IPS-15b (cell line): ENCODE results near the gene GGA2.
A peak's percentile ranks its signal among the peaks of the same experiment; 100 is the strongest.
"Not testable (repeated sequence)": the region's sequence is repeated elsewhere in the genome, so short reads cannot be mapped to it uniquely, and the experiment has no call there.

ENCODE experiments used
- H3K27me3 ChIP-seq: one replicate; pipeline ENCODE4 v1.6.1; 2013; ENCODE audit warnings: low read length; ENCODE audit not compliant: control insufficient read depth, insufficient read depth
- H3K36me3 ChIP-seq: one replicate; pipeline ENCODE4 v1.6.1; 2013; ENCODE audit warnings: low read length; ENCODE audit not compliant: control insufficient read depth, insufficient read depth
- H3K4me1 ChIP-seq: one replicate; pipeline ENCODE4 v1.6.1; 2013; ENCODE audit warnings: mild to moderate bottlenecking, low read length; ENCODE audit not compliant: control insufficient read depth, insufficient read depth
- H3K4me3 ChIP-seq: one replicate; pipeline ENCODE4 v1.5.1; 2013; ENCODE audit warnings: low read depth, low read length
- H3K9ac ChIP-seq: one replicate; pipeline ENCODE4 v1.6.1; 2013; ENCODE audit warnings: low read depth, mild to moderate bottlenecking, low read length
- H3K9me3 ChIP-seq: one replicate; pipeline ENCODE4 v1.6.1; 2013; ENCODE audit warnings: mild to moderate bottlenecking, low read length; ENCODE audit not compliant: control insufficient read depth, insufficient read depth

The GGA2 gene

GRCh38 chr16:23521037-23521743, 10.9 kb upstream of the GGA2 start:
- Histone ChIP-seq H3K4me3 (no peak overlapping the region), H3K4me1 (no peaks in the 10 kb centered on the region), H3K27me3 (no peaks in the 10 kb centered on the region), H3K9me3 (no peaks in the 10 kb centered on the region), H3K9ac (no peak overlapping the region), H3K36me3 (peaks cover 30% of the 10 kb centered on the region)

DNA sequence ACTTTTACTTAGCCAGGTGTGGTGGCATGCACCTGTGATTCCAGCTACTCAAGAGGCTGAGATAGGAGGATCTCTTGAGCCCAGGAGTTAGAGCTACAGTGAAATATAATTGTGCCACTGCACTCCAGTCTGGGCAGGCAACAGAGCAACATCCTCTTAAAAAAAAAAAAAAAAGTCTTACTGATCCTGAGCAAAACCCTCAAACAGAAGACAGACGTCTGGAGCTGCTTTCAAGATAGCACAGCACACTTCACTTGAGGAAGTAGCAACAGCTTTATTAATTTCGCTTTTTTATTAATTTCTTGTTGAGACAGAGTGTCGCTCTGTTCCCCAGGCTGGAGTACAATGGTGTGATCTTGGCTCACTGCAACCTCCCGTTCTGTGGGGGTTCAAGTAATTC, 10.2 kb upstream of the GGA2 start:
- no peak overlapping the region for H3K4me3 ChIP-seq
- no peaks in the 10 kb centered on the region for H3K4me1 ChIP-seq
- no peaks in the 10 kb centered on the region for H3K9me3 ChIP-seq
- H3K9ac ChIP-seq: no peak overlapping the region
- peaks cover 29% of the 10 kb centered on the region for H3K36me3 ChIP-seq
- H3K27me3 ChIP-seq: no peaks in the 10 kb centered on the region

GRCh38 chr16:23519282-23519681, 9.0 kb upstream of the GGA2 start:
- Histone ChIP-seq H3K36me3 (peaks cover 25% of the 10 kb centered on the region), H3K9me3 (no peaks in the 10 kb centered on the region), H3K4me3 (no peak overlapping the region), H3K27me3 (no peaks in the 10 kb centered on the region), H3K9ac (no peak overlapping the region), H3K4me1 (no peaks in the 10 kb centered on the region)

GRCh38 chr16:23518435-23518891, 8.2 kb upstream of the GGA2 start:
- Histone ChIP-seq H3K4me3 (no peak overlapping the region), H3K9ac (no peak overlapping the region), H3K4me1 (no peaks in the 10 kb centered on the region)

GRCh38 chr16:23516366-23517137, 6.3 kb upstream of the GGA2 start:
- Histone ChIP-seq H3K4me1 (no peaks in the 10 kb centered on the region), H3K36me3 (peaks cover 13% of the 10 kb centered on the region), H3K9ac (no peak overlapping the region), H3K9me3 (no peaks in the 10 kb centered on the region), H3K27me3 (no peaks in the 10 kb centered on the region), H3K4me3 (no peak overlapping the region)

More at GRCh38 chr16:23518435-23518891, 8.2 kb upstream of the GGA2 start:
- Histone ChIP-seq H3K27me3 (no peaks in the 10 kb centered on the region), H3K36me3 (peaks cover 23% of the 10 kb centered on the region), H3K9me3 (no peaks in the 10 kb centered on the region)

- Histone ChIP-seq H3K9me3 (no peaks in the 10 kb centered on the region), H3K4me3 (no peak overlapping the region), H3K36me3 (peaks cover 13% of the 10 kb centered on the region), H3K27me3 (no peaks in the 10 kb centered on the region), H3K9ac (no peak overlapping the region), H3K4me1 (no peaks in the 10 kb centered on the region)
Measured at GRCh38 chr16:23515881-23516280, 5.6 kb upstream of the GGA2 start.

GRCh38 chr16:23514381-23515152, 4.3 kb upstream of the GGA2 start:
- H3K4me1 ChIP-seq: no peaks in the 10 kb centered on the region
- H3K36me3 ChIP-seq: peaks cover 10% of the 10 kb centered on the region
- no peaks in the 10 kb centered on the region for H3K9me3 ChIP-seq
- no peaks in the 10 kb centered on the region for H3K27me3 ChIP-seq
- H3K4me3 ChIP-seq: no peak overlapping the region
- H3K9ac ChIP-seq: no peak overlapping the region

GRCh38 chr16:23512168-23512695, 1.9 kb upstream of the GGA2 start:
- H3K27me3 ChIP-seq: no peaks in the 10 kb centered on the region

DNA sequence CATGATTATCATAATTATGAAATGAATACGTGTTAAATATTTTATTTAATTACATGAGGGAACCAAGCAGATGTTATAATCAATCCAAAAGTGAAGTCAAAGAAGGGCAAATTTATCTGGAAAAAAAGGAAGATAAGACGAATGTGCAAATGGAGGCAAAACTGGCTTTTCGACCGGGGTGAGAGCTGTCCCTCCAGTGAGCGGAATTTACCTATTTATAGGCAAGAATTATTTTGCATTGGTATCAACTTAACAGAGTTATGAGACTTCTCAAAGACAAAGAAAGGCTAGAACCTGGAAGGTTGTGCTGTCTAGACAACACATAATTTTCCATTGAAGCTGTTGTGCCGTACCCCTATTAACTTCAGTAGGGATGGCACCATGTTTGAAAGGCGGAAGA, 1.4 kb upstream of the GGA2 start:
- Histone ChIP-seq H3K36me3 (peaks cover 4% of the 10 kb centered on the region), H3K4me1 (no peaks in the 10 kb centered on the region), H3K9ac (no peak overlapping the region), H3K4me3 (no peak overlapping the region), H3K9me3 (no peaks in the 10 kb centered on the region), H3K27me3 (no peaks in the 10 kb centered on the region)

More at GRCh38 chr16:23512168-23512695, 1.9 kb upstream of the GGA2 start:
- no peaks in the 10 kb centered on the region for H3K9me3 ChIP-seq
- H3K4me1 ChIP-seq: no peaks in the 10 kb centered on the region
- H3K9ac ChIP-seq: no peak overlapping the region
- peaks cover 4% of the 10 kb centered on the region for H3K36me3 ChIP-seq
- H3K4me3 ChIP-seq: no peak overlapping the region

- H3K4me3 ChIP-seq: peak overlapping the region; percentile 84
- H3K9me3 ChIP-seq, H3K4me1 ChIP-seq, H3K36me3 ChIP-seq, H3K27me3 ChIP-seq: not testable (repeated sequence)
- peak overlapping the region; percentile 14 for H3K9ac ChIP-seq
Measured at GRCh38 chr16:23510915-23511270, 599 bp upstream of the GGA2 start.

GRCh38 chr16:23509782-23510163, 521 bp downstream of the GGA2 start:
- peaks cover 9% of the 10 kb centered on the region for H3K4me1 ChIP-seq
- H3K27me3 ChIP-seq: no peaks in the 10 kb centered on the region
- H3K4me3 ChIP-seq: peak overlapping the region; percentile 84
- peaks cover 4% of the 10 kb centered on the region for H3K36me3 ChIP-seq
- peak overlapping the region; percentile 89 for H3K9ac ChIP-seq
- H3K9me3 ChIP-seq: no peaks in the 10 kb centered on the region
